Activated CD8-positive, alpha-beta memory T cell treated with anti-CD3 and anti-CD28 coated beads for 4 hours (primary cell): Measurements from ENCODE around the gene PAQR5.
"Not testable (repeated sequence)": the region's sequence is repeated elsewhere in the genome, so short reads cannot be mapped to it uniquely, and the experiment has no call there.

Experiments used
- DNase-seq, 2 donors: peaks; one replicate each; pipeline ENCODE4 v3.0.0-alpha.2; 2020; ENCODE audit warnings: low read depth in 2 of 2

PAQR5 gene

GRCh38 chr15:69357773-69358771 lies 59.4 kb downstream of the PAQR5 start:
- no peak for DNase-seq

- no peak for DNase-seq
Observed at GRCh38 chr15:69358850-69359249, 60.1 kb downstream of the PAQR5 start.

GRCh38 chr15:69359722-69360121 lies 61.0 kb downstream of the PAQR5 start:
- no peak for DNase-seq

GRCh38 chr15:69360642-69361041 lies 61.9 kb downstream of the PAQR5 start:
- no peak for DNase-seq

- DNase-seq = no peak
Observed at GRCh38 chr15:69367236-69367635, 68.5 kb downstream of the PAQR5 start.

GRCh38 chr15:69369631-69370030 lies 70.9 kb downstream of the PAQR5 start:
- DNase-seq = no peak

- DNase-seq = no peak
Observed at GRCh38 chr15:69373406-69373805, 74.7 kb downstream of the PAQR5 start.

GRCh38 chr15:69375151-69375790 lies 76.6 kb downstream of the PAQR5 start:
- no peak for DNase-seq

GRCh38 chr15:69377216-69377970 lies 78.7 kb downstream of the PAQR5 start:
- no peak for DNase-seq

GRCh38 chr15:69380100-69380725 lies 81.5 kb downstream of the PAQR5 start:
- DNase-seq = no peak

- DNase-seq = no peak
Observed at GRCh38 chr15:69380726-69381105, 82.0 kb downstream of the PAQR5 start.

GRCh38 chr15:69382176-69382575 lies 83.5 kb downstream of the PAQR5 start:
- not testable (repeated sequence) for DNase-seq

- not testable (repeated sequence) for DNase-seq
Observed at GRCh38 chr15:69384066-69384465, 85.4 kb downstream of the PAQR5 start.

- no peak for DNase-seq
Observed at GRCh38 chr15:69384626-69385598, 86.2 kb downstream of the PAQR5 start.

- no peak for DNase-seq
Observed at GRCh38 chr15:69385831-69386230, 87.1 kb downstream of the PAQR5 start.

- no peak for DNase-seq
Observed at GRCh38 chr15:69386284-69386683, 87.6 kb downstream of the PAQR5 start.

- DNase-seq = no peak
Observed at GRCh38 chr15:69388260-69388705, 89.6 kb downstream of the PAQR5 start.

GRCh38 chr15:69389426-69389825 lies 90.7 kb downstream of the PAQR5 start:
- DNase-seq = no peak

- DNase-seq = no peak
Observed at GRCh38 chr15:69390575-69390974, 91.9 kb downstream of the PAQR5 start.

- no peak for DNase-seq
Observed at GRCh38 chr15:69391046-69391757, 92.5 kb downstream of the PAQR5 start.
